SIG-M5 treated with dmso at 0.1 percent for 504 hours (cell line): ENCODE data around the gene RHBDD1.

Experiments used
- DNase-seq: peaks from one replicate; lab custom pipeline; 2025; ENCODE audit not compliant: unreplicated experiment; lab: John Stamatoyannopoulos, UW

The RHBDD1 gene

GRCh38 chr2:226910384-226910783 is 74.5 kb downstream of the RHBDD1 start:
- DNase-seq, result no peak

DNA sequence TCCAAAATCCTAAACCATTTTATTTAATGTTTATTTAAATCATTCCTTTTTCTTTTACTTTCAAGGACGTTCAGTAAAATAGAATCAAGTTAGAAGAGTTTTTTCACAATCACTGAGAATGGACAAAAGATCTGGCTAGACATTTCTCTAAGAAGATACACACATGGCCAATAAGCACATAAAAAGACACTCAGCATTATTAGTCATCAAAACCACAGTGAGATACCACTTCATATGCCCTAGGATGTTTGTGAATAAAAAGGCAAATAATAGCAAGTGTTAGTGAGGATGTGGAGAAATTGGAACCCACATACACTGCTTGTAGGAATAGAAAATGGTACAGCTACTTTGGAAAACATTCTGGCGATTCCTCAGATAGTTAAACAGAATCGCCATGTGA is 76.1 kb downstream of the RHBDD1 start:
- no peak for DNase-seq

GRCh38 chr2:226913641-226914040 is 77.8 kb downstream of the RHBDD1 start:
- DNase-seq, result no peak

DNA sequence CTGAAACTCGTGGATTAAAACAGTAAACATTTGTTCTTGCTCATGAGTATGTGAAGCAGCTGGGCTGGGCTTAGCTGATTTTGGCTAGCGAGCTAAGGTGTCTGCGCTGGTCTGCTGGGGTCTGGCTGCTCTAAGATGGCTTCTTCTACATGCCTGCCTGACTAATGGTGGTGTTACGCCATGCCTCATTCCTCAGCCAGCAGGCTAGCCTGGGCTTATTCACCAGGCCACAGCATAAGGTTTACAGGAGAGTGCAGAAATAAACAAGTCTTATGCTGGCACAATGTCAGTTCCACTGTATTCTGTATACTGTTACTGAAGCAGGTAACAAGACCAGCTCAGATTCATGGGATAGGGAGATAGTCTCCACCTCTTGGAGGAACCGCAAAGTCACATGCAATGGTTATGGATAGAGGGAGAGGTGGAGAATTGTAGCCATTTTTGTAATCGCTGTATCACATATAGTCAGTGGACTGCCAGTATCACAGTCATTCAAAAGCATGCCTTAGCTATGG is 80.0 kb downstream of the RHBDD1 start:
- DNase-seq, result no peak

DNA sequence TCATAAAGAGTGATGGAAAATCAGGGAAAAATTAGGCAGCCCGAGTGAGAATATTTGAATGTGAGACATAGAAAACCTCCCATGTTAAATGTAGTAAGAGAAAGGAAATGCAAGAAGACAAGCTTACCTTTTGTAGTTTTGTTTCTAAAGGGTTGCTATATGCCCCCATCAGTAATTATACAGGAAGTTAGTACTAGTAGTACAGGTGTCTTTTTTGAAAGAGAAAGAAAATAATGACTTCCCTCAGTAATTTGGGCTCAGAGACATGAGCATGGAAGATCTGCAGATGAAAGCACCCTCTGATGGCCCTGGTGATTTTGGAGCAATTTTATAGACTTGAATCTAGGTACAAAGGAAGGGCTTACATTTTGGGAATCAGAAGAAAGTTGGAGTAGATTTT is 80.8 kb downstream of the RHBDD1 start:
- DNase-seq, result no peak

GRCh38 chr2:226932443-226932842 is 96.6 kb downstream of the RHBDD1 start:
- DNase-seq, result peak; percentile 54

DNA sequence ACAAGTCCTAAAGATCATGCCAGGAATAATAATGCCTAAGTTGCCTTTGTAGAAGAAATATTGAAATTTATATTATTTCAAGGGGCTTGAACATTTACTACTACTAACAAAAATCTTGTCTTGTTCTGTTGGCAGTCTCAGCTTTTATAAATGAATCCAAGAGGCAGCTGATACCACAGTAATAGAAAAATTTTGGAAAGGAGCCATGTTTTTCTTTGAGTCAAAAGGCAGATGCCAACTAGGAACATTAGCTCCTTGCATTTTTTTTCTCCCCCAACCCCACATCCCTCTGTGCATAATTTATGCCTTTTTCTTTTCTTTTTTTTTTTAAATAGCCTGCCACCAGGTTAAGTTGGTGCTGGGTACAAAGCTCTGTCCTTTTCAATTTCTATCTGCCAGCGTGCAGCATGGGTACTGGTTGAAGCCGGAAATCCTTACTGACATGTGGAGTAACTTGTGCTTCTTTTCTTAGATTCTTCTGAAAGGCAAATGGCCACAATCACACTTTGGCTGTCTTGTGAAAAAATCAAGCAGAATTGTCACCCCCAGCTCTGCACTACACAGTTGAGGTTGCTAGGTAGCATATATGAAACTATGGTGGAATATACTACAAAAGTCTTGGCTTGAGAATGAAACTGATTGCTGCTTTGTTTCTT is 98.8 kb downstream of the RHBDD1 start:
- no peak for DNase-seq

- no peak for DNase-seq
These were observed 108.2 kb downstream of the RHBDD1 start for GRCh38 chr2:226943862-226944620.

DNA sequence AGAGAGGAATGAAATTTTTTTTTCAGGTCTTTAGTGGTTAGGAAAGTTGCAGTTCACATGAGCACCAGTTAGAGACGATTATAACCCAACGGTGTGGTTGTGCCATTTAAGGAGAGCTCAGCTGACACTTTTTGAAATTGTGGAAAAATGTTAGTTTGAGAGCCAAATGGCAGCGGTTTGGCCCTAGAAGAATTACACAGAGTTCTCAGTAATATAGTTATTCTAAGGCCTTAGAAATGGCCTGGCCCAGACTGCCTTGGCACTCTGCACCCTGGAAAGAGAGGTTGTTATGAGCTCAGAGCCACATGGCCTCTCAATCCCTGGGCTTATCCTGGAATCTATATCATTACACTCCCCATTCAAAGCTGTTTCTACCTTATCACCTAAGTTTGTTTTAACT is 117.4 kb downstream of the RHBDD1 start:
- DNase-seq, result no peak

GRCh38 chr2:226953826-226954225 is 118.0 kb downstream of the RHBDD1 start:
- DNase-seq, result no peak

GRCh38 chr2:226956659-226957058 is 120.8 kb downstream of the RHBDD1 start:
- DNase-seq, result no peak

DNA sequence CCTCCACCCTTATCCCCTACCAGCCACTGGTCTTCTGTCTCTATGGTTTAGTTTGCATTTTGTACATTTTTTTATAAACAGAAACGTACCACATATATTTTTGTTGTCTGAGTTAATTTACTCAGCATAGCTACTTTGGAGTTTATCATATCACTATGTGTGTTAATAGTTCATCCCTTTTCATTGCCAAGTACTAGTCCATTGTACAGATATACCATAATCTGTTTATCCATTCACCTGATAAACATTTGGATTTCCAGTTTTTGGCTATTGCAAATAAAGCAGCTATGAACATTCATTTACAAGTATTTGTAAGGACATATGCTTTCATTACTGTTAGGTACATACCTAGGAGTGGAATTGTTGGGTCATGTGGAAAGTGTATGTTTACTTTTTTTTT is 123.6 kb downstream of the RHBDD1 start:
- DNase-seq, result no peak

GRCh38 chr2:226962176-226962773 is 126.4 kb downstream of the RHBDD1 start:
- DNase-seq, result no peak

GRCh38 chr2:226963528-226963927 is 127.7 kb downstream of the RHBDD1 start:
- no peak for DNase-seq

DNA sequence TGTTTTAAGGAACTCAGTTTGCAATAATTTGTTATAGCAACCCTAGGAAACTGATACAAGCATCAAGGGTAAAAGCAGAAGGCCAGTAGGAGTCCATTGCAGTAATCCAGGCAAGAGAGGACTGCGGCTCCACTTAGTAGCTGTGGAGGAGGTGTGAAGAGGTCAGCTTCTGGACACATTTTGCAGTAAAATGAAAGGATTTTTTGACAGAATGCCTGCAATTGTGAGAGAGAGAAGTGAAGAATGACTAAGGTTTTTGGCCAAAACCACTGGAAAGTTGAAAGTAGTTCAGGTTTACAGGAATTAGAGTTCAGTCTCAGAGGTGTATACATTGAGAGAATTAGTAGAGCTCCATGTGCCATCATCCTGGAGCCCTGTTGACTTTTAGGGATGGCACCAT is 129.5 kb downstream of the RHBDD1 start:
- no peak for DNase-seq

DNA sequence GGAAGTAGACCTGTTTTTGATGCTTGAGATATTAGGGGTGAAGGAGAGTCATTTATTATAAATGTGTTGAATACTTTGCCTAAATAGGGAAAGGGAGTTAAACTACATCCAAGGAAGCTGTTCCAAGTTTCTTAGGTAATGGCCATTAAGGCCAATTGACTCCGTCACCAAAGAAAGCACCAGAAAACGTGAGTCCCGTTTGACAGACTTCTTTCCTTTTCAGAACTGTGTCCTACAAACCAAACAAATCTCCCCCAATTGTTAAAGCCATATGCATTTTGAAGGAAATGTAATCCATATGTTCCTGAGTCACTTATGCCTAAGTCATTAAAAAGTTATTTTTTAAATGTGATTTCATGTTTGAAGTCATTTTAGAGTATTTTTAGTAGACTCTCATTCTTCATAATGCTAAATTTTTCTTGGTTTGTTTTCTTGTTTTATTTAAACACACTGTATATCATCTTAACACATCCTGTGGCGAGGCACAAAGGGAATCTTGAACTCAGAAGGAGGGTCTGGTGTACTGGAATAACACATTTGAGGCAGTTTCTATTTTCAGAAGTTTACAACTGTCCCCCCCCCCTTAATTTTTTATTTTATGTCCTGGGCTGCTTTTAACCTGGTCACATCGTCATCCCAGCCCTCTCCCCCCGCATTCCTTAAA is 133.7 kb downstream of the RHBDD1 start:
- no peak for DNase-seq

- DNase-seq, result no peak
These were observed 134.5 kb downstream of the RHBDD1 start for GRCh38 chr2:226970362-226970761.

GRCh38 chr2:226971084-226971483 is 135.2 kb downstream of the RHBDD1 start:
- DNase-seq, result no peak

DNA sequence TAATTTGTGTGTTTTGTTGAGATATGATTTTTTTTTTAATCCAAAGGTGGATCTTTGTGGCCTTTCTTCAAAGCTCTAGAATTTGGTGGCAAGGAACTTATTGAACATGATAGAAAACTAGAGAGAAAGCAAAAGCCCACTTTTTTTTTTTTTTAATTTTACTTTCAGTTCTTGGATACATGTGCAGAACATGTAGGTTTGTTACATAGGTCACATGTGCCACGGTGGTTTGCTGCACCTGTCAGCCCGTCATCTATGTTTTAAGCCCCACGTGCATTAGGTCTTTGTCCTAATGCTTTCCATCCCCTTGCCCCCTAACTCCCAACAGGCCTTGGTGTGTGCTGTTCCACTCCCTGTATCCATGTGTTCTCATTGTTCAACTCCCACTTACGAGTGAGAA is 135.9 kb downstream of the RHBDD1 start:
- DNase-seq, result no peak

DNA sequence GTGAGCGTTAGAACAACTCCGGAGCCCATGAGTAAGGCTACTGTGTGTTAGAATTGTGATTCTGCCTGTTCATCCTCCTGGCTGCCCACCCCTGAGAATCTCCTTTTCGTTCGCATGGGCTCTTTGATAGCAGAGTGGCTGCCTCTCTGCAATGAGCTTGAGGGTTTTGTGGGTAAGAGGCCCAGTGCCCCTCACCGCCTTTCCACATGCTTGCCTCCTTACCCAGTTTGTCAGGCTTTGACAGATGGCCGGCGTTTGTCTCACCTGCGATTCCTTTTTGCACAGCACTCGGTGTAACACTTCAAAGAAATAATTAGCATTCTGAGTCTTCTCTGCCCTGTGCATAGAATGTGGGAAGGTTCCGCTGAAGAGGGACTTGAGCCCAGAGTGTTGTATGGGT is 138.0 kb downstream of the RHBDD1 start:
- no peak for DNase-seq

DNA sequence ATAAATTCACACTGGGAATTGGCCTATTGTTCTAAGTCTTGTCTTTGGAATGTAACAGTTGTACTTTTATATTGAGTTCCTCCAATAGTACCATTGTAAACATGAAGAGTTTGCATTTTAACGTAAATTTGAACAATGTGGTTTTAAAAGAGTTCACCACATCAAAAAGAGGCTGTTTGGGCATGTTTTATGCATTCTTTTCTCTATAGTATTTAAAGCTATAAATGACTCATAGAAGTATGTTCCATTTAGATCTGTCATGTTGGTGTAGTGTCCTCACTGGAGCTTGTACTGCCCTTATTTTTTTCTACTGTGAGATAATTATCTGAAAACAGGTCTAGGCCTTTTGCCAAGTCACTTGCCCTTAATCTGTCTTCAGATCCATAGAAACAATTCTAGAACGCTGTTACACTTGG is 141.9 kb downstream of the RHBDD1 start:
- peak; percentile 2 for DNase-seq

DNA sequence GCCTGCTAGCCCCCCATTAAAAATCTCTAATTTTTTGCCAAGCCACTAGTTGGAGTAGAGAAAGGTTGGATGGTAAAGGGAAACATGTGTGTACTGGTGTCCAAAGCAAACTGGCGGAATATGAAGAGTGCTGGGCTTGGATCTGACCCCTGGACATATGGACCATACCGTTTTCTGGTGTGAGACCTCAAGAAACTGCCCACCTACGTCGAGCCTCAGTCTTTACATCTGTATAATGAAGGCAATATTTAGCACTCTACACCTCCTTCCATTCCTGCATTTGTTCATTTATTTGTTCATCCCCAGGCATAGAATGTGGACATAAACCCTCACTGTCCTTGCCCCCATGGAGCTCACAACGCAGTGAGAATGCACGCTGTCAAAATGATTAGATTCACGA is 142.4 kb downstream of the RHBDD1 start:
- no peak for DNase-seq
